Measurements from ENCODE around the gene ARPIN.
"Not testable (repeated sequence)": the region's sequence is repeated elsewhere in the genome, so short reads cannot be mapped to it uniquely, and the experiment has no call there.

Gene ARPIN

GRCh38 chr15:89910891-89911626 lies 1.7 kb downstream of the ARPIN start:
- no peak for DNase-seq (ENCODE audit: low read depth in 2 of 2)

DNA sequence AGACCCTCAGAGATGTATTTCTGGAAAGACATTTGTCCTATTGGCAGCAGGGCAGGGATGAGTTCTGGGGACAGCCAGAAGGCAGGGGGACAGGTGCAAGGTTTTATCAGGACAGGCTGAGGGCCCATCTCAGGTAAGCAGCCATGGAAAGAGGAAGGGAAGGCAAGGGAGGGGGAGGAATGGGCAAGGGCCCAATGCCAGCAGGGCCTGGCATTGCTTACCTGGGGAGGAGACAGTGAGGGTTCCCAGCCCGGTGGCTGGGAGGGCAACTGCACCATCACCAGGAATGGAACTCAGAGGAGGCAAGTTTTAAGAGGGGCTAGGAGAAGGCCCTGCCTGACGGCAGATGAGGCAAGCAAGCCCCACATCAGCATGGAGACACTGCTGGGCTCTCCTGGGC lies 3.1 kb downstream of the ARPIN start:
- no peak for DNase-seq (ENCODE audit: low read depth in 2 of 2)

- DNase-seq (ENCODE audit: low read depth in 2 of 2): no peak
These were observed 4.5 kb downstream of the ARPIN start for GRCh38 chr15:89908226-89908625.

DNA sequence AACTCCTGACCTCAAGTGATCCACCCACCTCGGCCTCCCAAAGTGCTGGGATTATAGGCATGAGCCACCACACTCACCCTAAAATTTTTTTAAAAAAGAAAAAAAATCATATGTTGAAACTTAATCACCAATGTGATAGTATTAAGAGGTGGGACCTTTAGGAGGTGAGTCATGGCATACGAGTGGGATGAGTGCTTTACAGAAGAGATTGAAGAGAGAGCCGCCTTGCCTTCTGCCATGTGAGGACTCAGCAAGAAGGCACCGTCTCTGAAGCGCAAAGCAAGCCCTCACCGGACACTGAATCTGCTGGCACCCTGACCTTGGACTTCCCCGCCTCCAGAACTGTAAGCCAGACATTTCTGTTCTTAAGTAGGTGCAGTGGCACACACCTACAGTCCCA lies 5.5 kb downstream of the ARPIN start:
- DNase-seq (ENCODE audit: low read depth in 2 of 2): no peak

- DNase-seq (ENCODE audit: low read depth in 2 of 2): no peak
These were observed 6.8 kb downstream of the ARPIN start for GRCh38 chr15:89905846-89906378.

GRCh38 chr15:89904519-89904918 lies 8.2 kb downstream of the ARPIN start:
- no peak for DNase-seq (ENCODE audit: low read depth in 2 of 2)

DNA sequence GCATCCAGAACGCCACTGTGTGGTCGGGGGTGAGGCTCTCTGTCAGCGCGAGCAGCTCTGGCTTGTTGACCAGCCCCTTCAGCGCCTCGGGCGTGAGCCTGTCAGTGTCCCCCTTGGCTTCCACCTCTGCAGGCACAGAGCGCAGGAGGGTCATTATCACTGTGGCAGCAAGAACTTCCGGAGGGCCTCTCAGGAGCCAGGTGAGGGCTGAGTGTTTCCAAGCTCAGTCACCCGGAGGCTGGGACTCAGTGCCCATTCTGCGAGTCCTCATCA lies 9.0 kb downstream of the ARPIN start:
- no peak for DNase-seq (ENCODE audit: low read depth in 2 of 2)

GRCh38 chr15:89903015-89903857 lies 9.5 kb downstream of the ARPIN start:
- DNase-seq (ENCODE audit: low read depth in 2 of 2): no peak

DNA sequence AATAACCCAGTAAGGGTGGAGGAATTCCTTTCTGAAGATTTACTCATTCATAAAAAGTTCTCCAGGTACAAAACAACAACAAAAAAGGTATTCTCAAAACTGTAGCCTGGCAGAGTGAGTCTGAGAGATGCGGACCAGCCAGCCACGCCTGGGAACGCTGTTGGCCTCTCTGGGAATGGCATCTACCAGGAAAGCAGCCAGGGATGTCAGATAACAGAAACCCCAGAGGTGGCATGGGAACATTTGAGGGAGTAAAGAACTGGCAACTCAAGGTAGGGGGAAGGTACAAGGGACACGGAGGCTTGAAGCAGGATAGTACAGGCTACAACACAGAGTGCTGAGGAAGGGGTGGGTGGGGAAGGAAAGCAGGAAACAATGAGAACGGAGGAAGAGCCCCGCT lies 11.9 kb downstream of the ARPIN start:
- DNase-seq (ENCODE audit: low read depth in 2 of 2): no peak

DNA sequence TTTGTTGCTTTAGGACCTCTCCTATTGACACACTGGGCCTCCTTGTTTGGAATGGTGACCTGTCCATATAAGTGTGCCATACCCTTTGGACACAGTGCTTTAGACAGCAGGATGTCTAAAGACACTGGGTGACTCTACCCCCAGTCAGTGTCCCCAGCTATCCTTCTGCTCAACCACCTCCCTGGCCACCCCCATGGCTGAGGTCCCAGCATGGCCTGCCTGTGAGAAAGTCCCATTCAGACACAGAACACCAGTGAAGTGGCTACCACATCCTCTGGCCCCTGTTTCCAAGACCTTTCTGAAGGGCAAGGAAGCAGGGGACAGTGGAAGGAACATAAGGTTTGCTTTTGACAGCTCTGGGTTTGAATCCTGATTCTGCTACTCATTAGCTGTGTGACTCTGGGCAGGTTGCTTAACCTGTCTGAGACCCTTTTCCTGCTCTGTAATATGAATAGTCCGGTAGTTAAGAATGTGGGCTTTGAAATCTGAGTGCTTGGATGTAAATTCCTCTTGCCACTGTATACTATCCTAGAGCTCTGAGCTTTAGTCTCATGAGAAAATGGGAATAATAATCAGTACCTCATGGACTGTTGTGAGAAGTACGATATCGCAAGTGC lies 12.7 kb downstream of the ARPIN start:
- DNase-seq (ENCODE audit: low read depth in 2 of 2): no peak

DNA sequence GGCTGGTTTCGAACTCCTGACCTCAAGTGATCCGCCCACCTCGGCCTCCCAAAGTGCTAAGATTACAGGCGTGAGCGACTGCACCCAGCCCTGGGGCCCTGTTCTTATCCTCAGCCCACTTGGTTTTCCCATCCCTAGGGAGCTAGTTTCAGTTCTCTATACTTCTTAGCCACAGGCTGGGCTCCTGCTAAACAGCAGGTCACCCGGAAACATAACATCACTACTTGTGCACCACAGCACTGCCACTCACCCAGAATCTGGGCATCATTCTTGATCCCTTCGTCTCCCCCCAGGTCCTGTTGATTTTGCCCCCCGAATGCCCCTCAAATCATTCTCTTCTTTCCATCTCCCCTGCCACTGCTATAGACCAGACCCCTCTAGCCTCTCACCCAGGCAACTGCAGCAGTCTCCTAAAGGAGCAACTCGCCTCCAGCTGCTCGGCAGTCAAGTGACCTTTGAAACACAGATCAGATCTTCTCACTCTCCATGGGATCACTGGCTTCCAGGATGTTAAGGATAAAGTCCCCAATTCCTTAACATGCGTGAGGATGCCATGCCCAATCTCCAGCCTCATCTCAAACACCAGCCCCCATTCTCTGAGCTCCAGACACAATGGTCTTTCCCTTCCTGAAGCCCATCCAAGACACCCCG lies 13.3 kb downstream of the ARPIN start:
- no peak for DNase-seq (ENCODE audit: low read depth in 2 of 2)

- peak; percentile 12 to 22 for DNase-seq (ENCODE audit: low read depth in 2 of 2)
These were observed 14.0 kb downstream of the ARPIN start for GRCh38 chr15:89898614-89899294.

- no peak for DNase-seq (ENCODE audit: low read depth in 2 of 2)
These were observed 14.6 kb downstream of the ARPIN start for GRCh38 chr15:89898146-89898545.

GRCh38 chr15:89893696-89894447 lies 18.9 kb downstream of the ARPIN start, which contains the start of gene AP3S2:
TSS of gene AP3S2 (minus strand) at chr15:89893994. CDS start at chr15:89893949, 45 bp downstream.
- DNase-seq (ENCODE audit: low read depth in 2 of 2): peak; percentile 79 to 83

DNA sequence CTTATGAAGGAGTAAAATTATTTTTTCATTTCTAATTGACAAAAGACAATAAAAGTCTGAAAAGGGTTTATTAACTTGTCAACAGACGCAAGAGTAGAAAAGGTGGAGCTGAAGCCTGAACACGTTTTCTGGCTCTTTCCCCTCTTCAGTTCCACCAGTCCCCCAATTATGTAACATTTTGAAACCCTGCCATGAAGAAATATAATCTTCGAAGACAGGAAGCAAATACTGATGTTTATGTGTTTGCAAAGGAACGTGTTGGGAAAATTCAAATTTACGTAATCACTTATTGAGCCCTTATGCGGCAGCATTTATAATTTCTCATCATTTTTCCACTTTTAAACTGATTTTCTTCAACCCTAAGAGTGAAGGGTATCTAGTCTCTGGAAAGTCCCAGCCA lies 19.7 kb downstream of the ARPIN start:
- DNase-seq (ENCODE audit: low read depth in 2 of 2): no peak

DNA sequence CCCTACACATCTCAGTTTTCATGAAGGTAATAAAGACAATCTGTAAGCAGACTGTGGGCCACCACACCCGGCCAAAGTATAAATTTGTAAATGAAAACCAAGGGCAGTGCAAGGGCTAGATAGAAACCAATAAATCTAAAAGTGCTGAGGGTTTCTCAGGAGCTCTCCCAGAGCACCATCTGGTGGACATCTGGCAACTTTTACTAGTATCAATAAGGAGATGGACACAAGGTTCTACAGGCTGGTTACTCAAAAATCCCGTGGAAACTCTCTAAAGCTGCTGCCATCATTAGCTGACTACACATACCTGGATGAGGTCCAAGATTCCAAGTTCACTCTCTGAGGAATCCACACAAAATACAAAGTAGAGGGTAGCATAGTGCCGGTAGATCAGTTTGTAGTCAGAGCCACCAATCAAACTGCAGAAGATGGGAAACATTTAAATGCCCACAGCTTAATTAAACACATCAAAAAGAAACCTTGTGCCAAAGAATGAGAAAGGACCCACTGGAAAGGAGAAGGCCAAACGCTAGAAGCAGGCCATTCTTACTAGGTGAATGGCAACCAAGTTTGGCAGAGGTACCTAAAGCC lies 24.4 kb downstream of the ARPIN start:
- DNase-seq (ENCODE audit: low read depth in 2 of 2): no peak

DNA sequence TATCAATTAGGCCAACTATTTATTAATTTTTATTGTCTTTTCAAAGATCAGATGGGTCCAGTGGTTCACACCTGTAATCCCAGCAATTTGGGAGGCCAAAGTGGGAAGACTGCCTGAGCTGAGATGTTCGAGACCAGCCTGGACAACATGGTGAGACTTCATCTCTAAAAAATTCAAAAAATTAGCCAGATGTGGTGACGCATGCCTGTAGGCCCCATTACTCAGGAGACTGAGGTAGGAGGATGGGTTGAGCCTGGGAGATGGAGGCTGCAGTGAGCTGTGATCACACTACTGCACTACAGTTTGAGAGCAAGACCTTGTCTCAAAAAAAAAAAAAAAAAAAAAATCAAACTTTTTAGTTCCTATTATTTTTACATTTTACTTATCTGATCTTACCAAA lies 27.1 kb downstream of the ARPIN start:
- no peak for DNase-seq (ENCODE audit: low read depth in 2 of 2)

GRCh38 chr15:89885179-89885578 lies 27.6 kb downstream of the ARPIN start:
- not testable (repeated sequence) for DNase-seq (ENCODE audit: low read depth in 2 of 2)

DNA sequence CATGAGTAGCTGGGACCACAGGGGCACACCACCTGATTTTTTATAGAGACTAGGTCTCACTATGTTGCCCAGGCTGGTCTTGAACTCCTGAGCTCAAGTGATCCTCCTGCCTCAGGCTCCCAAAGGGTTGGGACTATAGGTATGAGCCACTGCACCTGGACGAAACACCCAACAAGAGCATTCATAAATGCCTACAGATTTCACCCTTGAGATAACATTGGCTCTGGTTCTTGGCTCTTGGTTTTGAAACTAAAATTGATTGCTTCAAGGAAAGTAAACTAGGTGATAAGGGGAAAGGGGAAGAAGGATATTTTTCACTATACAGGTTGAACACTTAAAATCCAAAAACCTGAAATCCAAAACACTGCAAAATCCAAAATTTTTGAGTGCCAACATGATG lies 29.2 kb downstream of the ARPIN start:
- no peak for DNase-seq (ENCODE audit: low read depth in 2 of 2)

DNA sequence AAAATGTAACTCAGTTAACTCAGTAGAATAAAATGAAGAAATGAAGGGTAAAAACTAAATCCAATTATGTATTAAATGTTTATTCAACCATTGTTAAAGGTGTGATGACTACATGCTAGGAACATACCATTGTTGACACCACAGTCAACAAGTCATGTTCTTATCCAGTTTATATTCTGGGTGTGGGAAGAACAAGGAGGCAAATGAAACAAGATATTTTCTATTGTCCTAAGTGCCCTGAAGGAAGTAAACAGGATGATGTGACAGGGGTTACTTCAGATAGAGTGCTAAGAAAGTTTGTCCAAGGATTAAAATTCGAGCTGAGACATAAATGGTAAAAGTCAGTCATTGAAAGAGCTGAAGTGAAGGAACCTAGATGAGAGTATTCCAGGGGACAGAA lies 32.0 kb downstream of the ARPIN start:
- no peak for DNase-seq (ENCODE audit: low read depth in 2 of 2)
